Measurements from ENCODE around the gene AJAP1.

- TF ChIP-seq CTCF (tag by site-specific recombination; IDR thresholded peaks at IDR 0.05) (no peak), ZNF274 (IDR thresholded peaks at IDR 0.05; ENCODE audit: low read length) (no peak), ZNF274 (tag by site-specific recombination; IDR thresholded peaks at IDR 0.05; ENCODE audit: borderline replicate concordance) (no peak), ZNF292 (tag by site-specific recombination; IDR thresholded peaks at IDR 0.05; ENCODE audit: borderline replicate concordance, low read depth) (no peak), ATF2 (tag by site-specific recombination; IDR thresholded peaks at IDR 0.05; ENCODE audit: low read depth) (no peak), ZNF214 (tag by site-specific recombination; IDR thresholded peaks at IDR 0.05; ENCODE audit: borderline replicate concordance) (no peak), ZBTB11 (tag by site-specific recombination; conservative IDR thresholded peaks at IDR 0.05; ENCODE audit: low read depth) (no peak), ZNF596 (tag by site-specific recombination; IDR thresholded peaks at IDR 0.05) (no peak), ZNF146 (tag by site-specific recombination; IDR thresholded peaks at IDR 0.05) (no peak), ZBTB7A (tag by site-specific recombination; IDR thresholded peaks at IDR 0.05; ENCODE audit: low read depth) (no peak), REST (tag by site-specific recombination; IDR thresholded peaks at IDR 0.05) (no peak), ZNF626 (tag by site-specific recombination; IDR thresholded peaks at IDR 0.05) (no peak), ZNF580 (tag by site-specific recombination; IDR thresholded peaks at IDR 0.05) (no peak), ZBTB10 (tag by site-specific recombination; IDR thresholded peaks at IDR 0.05) (no peak), ZNF175 (tag by site-specific recombination; IDR thresholded peaks at IDR 0.05) (no peak)
These were observed 81.8 kb downstream of the AJAP1 start for GRCh38 chr1:4736254-4736653.
